ENCODE measurements around the gene TENT4A. TPM values are rescaled to one million over a fixed set of nuclear protein-coding genes. Genes with fewer than 3 reads are reported as not detected.
A peak's percentile ranks its signal among the peaks of the same experiment; 100 is the strongest.
"Not testable (repeated sequence)": the region's sequence is repeated elsewhere in the genome, so short reads cannot be mapped to it uniquely, and the experiment has no call there.

Gene TENT4A
- 12.8 TPM for polyA plus RNA-seq (2013, experiment 1 of 2)
- 14.6 TPM for polyA plus RNA-seq (2013, experiment 2 of 2)

DNA sequence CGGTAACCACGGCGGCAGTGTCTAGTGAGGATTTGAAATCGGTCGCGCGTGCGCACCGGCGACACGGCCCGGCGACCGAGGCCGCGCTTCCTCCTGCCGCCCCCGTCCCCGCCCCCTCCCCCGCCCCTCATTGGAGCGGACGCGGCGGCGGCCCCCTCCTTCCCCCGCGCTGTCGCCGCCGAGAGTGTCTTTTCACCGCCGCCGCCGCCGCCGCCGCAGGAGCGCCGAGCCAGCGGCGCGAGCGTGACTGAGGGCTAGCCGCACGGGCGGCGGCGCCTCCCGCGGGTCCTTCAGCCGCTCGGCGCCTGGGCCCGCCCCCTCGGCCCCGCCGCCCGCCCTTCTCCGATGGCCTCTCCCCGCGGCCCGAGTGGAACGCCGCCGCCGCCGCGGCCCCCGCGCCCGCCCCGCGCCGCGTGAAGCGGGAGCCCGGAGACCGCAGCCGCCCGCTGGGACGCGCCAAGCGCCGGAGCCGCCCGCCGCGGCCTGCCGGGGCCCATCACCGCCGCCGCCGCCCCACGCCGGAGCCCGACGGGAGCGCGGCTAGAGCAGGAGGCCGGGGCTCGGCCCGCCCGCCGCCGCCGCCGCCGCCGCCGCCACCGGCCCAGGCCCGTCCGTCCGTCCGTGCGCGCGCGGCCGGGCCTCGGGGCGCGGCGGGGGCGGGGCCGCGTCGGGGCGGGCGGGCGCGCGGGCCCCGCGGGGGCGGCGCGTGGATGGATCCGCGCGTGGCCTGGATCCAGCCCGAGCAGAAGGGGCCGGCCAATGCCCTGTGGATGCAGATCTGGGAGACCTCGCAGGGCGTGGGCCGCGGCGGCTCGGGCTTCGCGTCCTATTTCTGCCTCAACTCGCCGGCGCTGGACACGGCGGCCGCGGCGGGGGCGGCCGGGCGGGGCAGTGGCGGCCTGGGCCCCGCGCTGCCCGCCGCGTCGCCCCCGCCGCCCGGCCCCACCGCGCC is at the start of gene TENT4A:
TENT4A (plus strand) TSS at position 159 of the 952 bp plus-strand sequence; CDS start at position 711, 552 bp downstream.
- under 1% methylated on average over 173 of the region's 174 CpGs for WGBS
- peak within 1 kb of the TSS; percentile 93 for H3K27ac ChIP-seq (ENCODE audit: low read depth, low read length)
- H3K27me3 ChIP-seq (ENCODE audit: insufficient read depth, low read length), result peaks cover 12% of the 10 kb centered on the region

GRCh38 chr5:6666762-6667161 is 46.5 kb upstream of the TENT4A start:
- H3K4me3 ChIP-seq (ENCODE audit: low read length), result no peak overlapping the region
- H3K9me3 ChIP-seq (ENCODE audit: insufficient read depth, low read depth, low read length), result no peaks in the 10 kb centered on the region
- no peaks in the 10 kb centered on the region for H3K27me3 ChIP-seq (ENCODE audit: insufficient read depth, low read length)
- H3K9ac ChIP-seq (ENCODE audit: low read depth, low read length), result no peak overlapping the region
- 0 out of 2 replicates have a peak, but pooled peaks cover 18% of the 10 kb centered on the region for H3K4me1 ChIP-seq (ENCODE audit: insufficient read depth, low read length)
- no peak overlapping the region for H3K27ac ChIP-seq (ENCODE audit: low read depth, low read length)
- H3K36me3 ChIP-seq (ENCODE audit: insufficient read depth, low read length), result peaks cover 16% of the 10 kb centered on the region; the same call in 1 of the 2 replicates
- WGBS, result 95% methylated on average over 15 of the region's 15 CpGs

More for the DNA sequence above, at the start of gene TENT4A:
- peaks cover 17% of the 10 kb centered on the region for H3K4me1 ChIP-seq (ENCODE audit: insufficient read depth, low read length)
- H3K9me3 ChIP-seq (ENCODE audit: insufficient read depth, low read depth, low read length), result no peaks in the 10 kb centered on the region
- H3K36me3 ChIP-seq (ENCODE audit: insufficient read depth, low read length), result no peaks in the 10 kb centered on the region; the same call in none of the 2 replicates
- H3K4me3 ChIP-seq (ENCODE audit: low read length), result peak within 1 kb of the TSS; percentile 76
- H3K9ac ChIP-seq (ENCODE audit: low read depth, low read length), result peak within 1 kb of the TSS; percentile 81

GRCh38 chr5:6667648-6668047 is 45.6 kb upstream of the TENT4A start:
- H3K27me3 ChIP-seq (ENCODE audit: insufficient read depth, low read length), result no peaks in the 10 kb centered on the region
- no peak overlapping the region for H3K27ac ChIP-seq (ENCODE audit: low read depth, low read length)
- H3K4me1 ChIP-seq (ENCODE audit: insufficient read depth, low read length), result 0 out of 2 replicates have a peak, but pooled peaks cover 18% of the 10 kb centered on the region
- no peak overlapping the region for H3K4me3 ChIP-seq (ENCODE audit: low read length)
- WGBS, result 88% methylated on average over 5 of the region's 5 CpGs
- no peaks in the 10 kb centered on the region for H3K9me3 ChIP-seq (ENCODE audit: insufficient read depth, low read depth, low read length)
- H3K9ac ChIP-seq (ENCODE audit: low read depth, low read length), result no peak overlapping the region
- peaks cover 12% of the 10 kb centered on the region; the same call in 1 of the 2 replicates for H3K36me3 ChIP-seq (ENCODE audit: insufficient read depth, low read length)

DNA sequence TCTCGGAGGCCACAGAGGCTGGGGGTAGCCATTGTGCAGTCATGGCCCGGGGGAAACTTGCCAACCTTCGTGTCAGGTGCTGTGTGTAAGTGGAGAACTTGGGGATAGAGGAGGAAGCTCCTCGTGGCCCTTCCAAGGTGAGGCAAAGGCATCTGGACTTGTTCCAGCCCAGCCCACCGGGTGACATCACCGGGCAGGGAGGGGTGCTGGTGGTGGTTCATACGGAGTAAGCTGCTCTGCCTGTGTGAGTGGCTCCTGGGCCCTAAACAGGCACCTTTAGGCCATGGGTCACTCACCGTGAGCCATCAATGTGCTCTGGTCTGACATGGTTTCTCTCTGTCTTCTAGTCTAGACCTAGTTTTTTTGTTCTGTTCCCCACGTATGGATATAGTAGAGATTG is 44.5 kb upstream of the TENT4A start:
- H3K4me1 ChIP-seq (ENCODE audit: insufficient read depth, low read length), result 0 out of 2 replicates have a peak, but pooled peaks cover 18% of the 10 kb centered on the region
- 81% methylated on average over 9 of the region's 9 CpGs for WGBS

DNA sequence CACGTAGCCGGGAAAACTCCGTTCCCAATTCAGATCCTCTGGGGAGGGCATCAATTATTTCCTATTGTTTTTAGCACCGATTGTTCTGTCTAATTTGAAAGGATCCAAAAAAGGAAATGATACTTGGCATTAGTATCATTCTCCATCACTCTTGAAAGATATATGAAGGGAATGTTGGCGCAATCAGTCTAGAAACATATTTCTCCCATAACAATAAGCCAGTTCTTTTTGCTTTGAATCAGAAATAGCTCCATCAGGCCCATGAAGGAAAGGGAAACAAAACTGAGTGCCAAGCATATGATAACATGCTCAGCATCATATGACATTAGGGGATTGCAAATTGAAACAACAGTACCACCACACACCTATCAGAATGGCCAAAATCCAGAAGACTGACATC is 40.2 kb upstream of the TENT4A start:
- Histone ChIP-seq H3K4me1 (ENCODE audit: insufficient read depth, low read length) (0 out of 2 replicates have a peak, but pooled peaks cover 7% of the 10 kb centered on the region), H3K4me3 (ENCODE audit: low read length) (no peak overlapping the region), H3K27me3 (ENCODE audit: insufficient read depth, low read length) (no peaks in the 10 kb centered on the region), H3K27ac (ENCODE audit: low read depth, low read length) (no peak overlapping the region), H3K9ac (ENCODE audit: low read depth, low read length) (no peak overlapping the region), H3K36me3 (ENCODE audit: insufficient read depth, low read length) (peaks cover 10% of the 10 kb centered on the region; the same call in 1 of the 2 replicates), H3K9me3 (ENCODE audit: insufficient read depth, low read depth, low read length) (peaks cover 8% of the 10 kb centered on the region)
- 96% methylated on average over 5 of the region's 5 CpGs for WGBS

More for the DNA sequence above, 44.5 kb upstream of the TENT4A start:
- H3K36me3 ChIP-seq (ENCODE audit: insufficient read depth, low read length), result peaks cover 10% of the 10 kb centered on the region; the same call in 1 of the 2 replicates
- not testable (repeated sequence) for H3K9ac ChIP-seq (ENCODE audit: low read depth, low read length); H3K27me3 ChIP-seq (ENCODE audit: insufficient read depth, low read length); H3K27ac ChIP-seq (ENCODE audit: low read depth, low read length); H3K4me3 ChIP-seq (ENCODE audit: low read length); H3K9me3 ChIP-seq (ENCODE audit: insufficient read depth, low read depth, low read length)

DNA sequence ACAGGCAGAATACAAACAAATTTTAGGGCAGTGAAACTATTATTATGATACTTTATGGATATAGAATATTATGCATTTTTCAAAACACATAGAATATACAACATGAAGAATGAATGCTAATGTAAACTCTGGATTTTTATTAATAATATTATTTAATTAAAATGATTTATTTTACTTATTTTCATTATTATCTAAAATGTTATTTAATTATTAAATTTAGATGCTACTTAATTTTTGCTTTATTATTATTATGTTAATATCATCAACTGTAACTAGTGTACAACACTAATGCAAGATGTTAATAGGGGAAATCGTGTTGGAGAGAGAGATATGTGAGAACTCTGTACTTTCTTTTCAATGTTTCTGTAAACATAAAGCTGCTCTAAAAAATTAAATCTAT is 39.3 kb upstream of the TENT4A start:
- Histone ChIP-seq H3K27me3 (ENCODE audit: insufficient read depth, low read length) (no peaks in the 10 kb centered on the region), H3K9me3 (ENCODE audit: insufficient read depth, low read depth, low read length) (peaks cover 8% of the 10 kb centered on the region)

DNA sequence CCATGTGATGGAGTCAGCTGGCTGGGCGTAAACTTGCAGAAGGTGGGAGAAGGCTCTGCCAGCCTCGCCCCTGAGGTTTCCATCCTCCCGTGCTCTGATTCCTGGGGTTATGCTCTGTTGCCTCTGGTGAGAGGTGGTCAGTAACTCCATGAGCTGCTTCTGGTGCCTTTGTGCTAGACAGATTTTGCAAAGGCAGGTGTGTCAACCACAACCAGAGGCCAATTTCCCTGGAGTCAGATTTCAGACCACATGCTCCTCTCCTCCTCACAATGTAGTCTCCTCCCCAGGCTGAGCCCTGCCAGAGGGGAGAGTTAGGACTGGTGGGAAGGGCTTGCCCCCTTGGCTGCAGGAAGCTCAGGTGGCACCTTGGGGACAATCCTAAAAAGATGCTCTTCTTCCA is 38.8 kb upstream of the TENT4A start:
- Histone ChIP-seq H3K27ac (ENCODE audit: low read depth, low read length) (no peak overlapping the region), H3K9ac (ENCODE audit: low read depth, low read length) (no peak overlapping the region), H3K4me3 (ENCODE audit: low read length) (no peak overlapping the region), H3K4me1 (ENCODE audit: insufficient read depth, low read length) (no peaks in the 10 kb centered on the region), H3K27me3 (ENCODE audit: insufficient read depth, low read length) (no peaks in the 10 kb centered on the region), H3K36me3 (ENCODE audit: insufficient read depth, low read length) (peaks cover 10% of the 10 kb centered on the region; the same call in 1 of the 2 replicates), H3K9me3 (ENCODE audit: insufficient read depth, low read depth, low read length) (peaks cover 8% of the 10 kb centered on the region)
- WGBS, result 93% methylated on average over 3 of the region's 3 CpGs

More for the DNA sequence above, 39.3 kb upstream of the TENT4A start:
- no peak overlapping the region for H3K4me3 ChIP-seq (ENCODE audit: low read length)
- no CpG with 5 or more reads among the region's 1 CpG for WGBS
- no peak overlapping the region for H3K9ac ChIP-seq (ENCODE audit: low read depth, low read length)
- H3K36me3 ChIP-seq (ENCODE audit: insufficient read depth, low read length), result peaks cover 10% of the 10 kb centered on the region; the same call in 1 of the 2 replicates
- H3K27ac ChIP-seq (ENCODE audit: low read depth, low read length), result no peak overlapping the region
- H3K4me1 ChIP-seq (ENCODE audit: insufficient read depth, low read length), result no peaks in the 10 kb centered on the region

DNA sequence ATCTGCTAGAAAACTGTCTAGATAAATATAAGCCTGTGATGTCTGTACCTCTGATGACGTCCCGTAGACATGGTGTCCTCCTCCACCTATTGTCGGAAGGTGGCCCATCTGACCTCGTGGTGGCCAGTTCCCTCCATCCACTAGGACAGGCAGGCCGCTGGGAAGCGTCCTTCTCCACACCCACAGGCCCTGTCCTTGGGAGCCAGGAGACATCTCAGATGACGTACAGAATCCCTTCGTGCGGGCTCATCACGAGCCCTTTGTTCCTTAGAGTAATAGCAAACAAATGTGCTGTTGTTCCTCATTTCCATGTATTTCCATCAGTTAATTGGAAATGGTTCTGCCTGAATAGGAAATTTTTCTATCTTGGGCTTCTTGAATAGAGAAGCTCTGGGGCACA is 38.3 kb upstream of the TENT4A start:
- Histone ChIP-seq H3K9me3 (ENCODE audit: insufficient read depth, low read depth, low read length) (peaks cover 8% of the 10 kb centered on the region), H3K27me3 (ENCODE audit: insufficient read depth, low read length) (no peaks in the 10 kb centered on the region), H3K4me3 (ENCODE audit: low read length) (no peak overlapping the region), H3K36me3 (ENCODE audit: insufficient read depth, low read length) (peaks cover 10% of the 10 kb centered on the region; the same call in 1 of the 2 replicates), H3K9ac (ENCODE audit: low read depth, low read length) (no peak overlapping the region), H3K27ac (ENCODE audit: low read depth, low read length) (no peak overlapping the region), H3K4me1 (ENCODE audit: insufficient read depth, low read length) (no peaks in the 10 kb centered on the region)
- WGBS, result 95% methylated on average over 10 of the region's 10 CpGs

- Histone ChIP-seq H3K36me3 (ENCODE audit: insufficient read depth, low read length) (0 out of 2 replicates have a peak, but pooled peaks cover 4% of the 10 kb centered on the region), H3K4me1 (ENCODE audit: insufficient read depth, low read length) (no peaks in the 10 kb centered on the region)
These were observed 37.3 kb upstream of the TENT4A start for GRCh38 chr5:6675784-6676491.

DNA sequence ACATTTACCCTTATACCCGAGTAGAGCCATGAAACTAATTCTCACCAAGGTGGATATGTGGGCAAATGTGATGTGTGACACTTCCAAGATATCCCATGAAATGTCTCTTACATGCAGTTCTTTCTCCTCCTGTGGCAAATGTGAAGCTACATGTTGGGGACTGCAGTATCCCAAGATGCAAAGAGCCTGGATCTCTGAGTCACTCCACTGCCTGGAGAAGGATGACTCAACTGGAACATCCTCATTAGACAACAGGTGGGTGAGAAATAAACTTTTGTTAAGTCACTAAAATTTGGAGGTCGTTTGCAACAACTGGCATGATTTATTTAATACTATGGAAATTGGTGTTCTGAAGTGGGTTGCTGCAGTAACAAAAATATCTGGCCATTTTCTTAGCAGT is 36.5 kb upstream of the TENT4A start:
- H3K4me1 ChIP-seq (ENCODE audit: insufficient read depth, low read length), result no peaks in the 10 kb centered on the region
- 0 out of 2 replicates have a peak, but pooled peaks cover 4% of the 10 kb centered on the region for H3K36me3 ChIP-seq (ENCODE audit: insufficient read depth, low read length)
- H3K27ac ChIP-seq (ENCODE audit: low read depth, low read length), result no peak overlapping the region
- H3K9ac ChIP-seq (ENCODE audit: low read depth, low read length), result no peak overlapping the region
- no peaks in the 10 kb centered on the region for H3K27me3 ChIP-seq (ENCODE audit: insufficient read depth, low read length)
- H3K9me3 ChIP-seq (ENCODE audit: insufficient read depth, low read depth, low read length), result peaks cover 8% of the 10 kb centered on the region
- 74% methylated on average over 2 of the region's 2 CpGs for WGBS
- no peak overlapping the region for H3K4me3 ChIP-seq (ENCODE audit: low read length)

More at GRCh38 chr5:6675784-6676491, 37.3 kb upstream of the TENT4A start:
- H3K9ac ChIP-seq (ENCODE audit: low read depth, low read length), result no peak overlapping the region
- WGBS, result 98% methylated on average over 4 of the region's 5 CpGs
- no peaks in the 10 kb centered on the region for H3K27me3 ChIP-seq (ENCODE audit: insufficient read depth, low read length)
- no peak overlapping the region for H3K27ac ChIP-seq (ENCODE audit: low read depth, low read length)
- H3K9me3 ChIP-seq (ENCODE audit: insufficient read depth, low read depth, low read length), result peaks cover 8% of the 10 kb centered on the region
- H3K4me3 ChIP-seq (ENCODE audit: low read length), result no peak overlapping the region
